ENCODE measurements around the gene RHOBTB3. TPM values are rescaled to one million over a fixed set of nuclear protein-coding genes. Genes with fewer than 3 reads are reported as not detected.

Gene RHOBTB3
- total RNA-seq, 1 experiment from 2014 or later, result 6.8 TPM

GRCh38 chr5:95808686-95809413, 77.7 kb downstream of the RHOBTB3 start:
- H4K20me1 ChIP-seq (ENCODE audit: control insufficient read depth, insufficient read depth, insufficient read length), result no peaks in the 10 kb centered on the region
- H2BK12ac ChIP-seq (ENCODE audit: insufficient read length, low read depth, low read length), result no peak overlapping the region
- no CpG with 5 or more reads among the region's 10 CpGs for WGBS (ENCODE audit: extremely low coverage, insufficient read length, low lambda C conversion rate)
- H3K4me1 ChIP-seq (ENCODE audit: insufficient read depth, low read length), result peaks cover 2% of the 10 kb centered on the region
- H4K5ac ChIP-seq (ENCODE audit: insufficient read length, low read depth, low read length), result no peak overlapping the region
- H3T11ph ChIP-seq (ENCODE audit: low read length), result no peak overlapping the region
- H2BK20ac ChIP-seq (ENCODE audit: low read depth, low read length, poor library complexity, severe bottlenecking), result no peak overlapping the region
- DNase-seq, result no peak
- no peak overlapping the region for H3K4me2 ChIP-seq (ENCODE audit: insufficient read depth, insufficient read length, low read length)
- H3K27ac ChIP-seq (ENCODE audit: insufficient read length, low read depth, low read length), result no peak overlapping the region
- no peaks in the 10 kb centered on the region for H3K27me3 ChIP-seq (ENCODE audit: insufficient read depth, low read length)
- no peak overlapping the region for H3K23ac ChIP-seq (ENCODE audit: insufficient read length, low read depth, low read length)
- no peaks in the 10 kb centered on the region for H3K23me2 ChIP-seq (ENCODE audit: insufficient read length, low read depth, low read length, poor library complexity, severe bottlenecking)
- no peak overlapping the region for H2AFZ ChIP-seq (ENCODE audit: low read length)
- Mint-ChIP-seq H3K9me3 (no peaks in the 10 kb centered on the region), H3K4me1 (peaks cover 42% of the 10 kb centered on the region in 2 experiments), H3K27me3 (ENCODE audit: low read depth) (peaks cover 2% of the 10 kb centered on the region; the same call in 1 of the 2 replicates), H3K36me3 (ENCODE audit: insufficient read depth in 1 of 3, low read depth in 3 of 3) (peaks cover 0 to 4% (median 0%) of the 10 kb centered on the region in 3 experiments; a peak in 1 of 7 replicates), H3K27ac (peak overlapping the region in 2 of 3 experiments; percentile 33 to 40; a peak in 2 of 7 replicates), H3K4me3 (no peak overlapping the region)
- no peak overlapping the region for H3K18ac ChIP-seq (ENCODE audit: insufficient read length, low read depth, low read length)
- no peak for TF ChIP-seq CTCF (conservative IDR thresholded peaks at IDR 0.05)
- no peak overlapping the region for H4K8ac ChIP-seq (replicated peaks; ENCODE audit: insufficient read length, low read depth, low read length)
- H3K9me3 ChIP-seq (ENCODE audit: control insufficient read depth, low read depth, low read length), result no peaks in the 10 kb centered on the region
- H2BK5ac ChIP-seq (ENCODE audit: insufficient read length, low read length), result no peak overlapping the region
- no peak overlapping the region for H2AK5ac ChIP-seq (ENCODE audit: insufficient read length, low read length)
- H3K9ac ChIP-seq (ENCODE audit: extremely low read depth, insufficient read length, low read length), result no peak overlapping the region
- H3K79me2 ChIP-seq (ENCODE audit: insufficient read depth, low read length), result no peaks in the 10 kb centered on the region
- no peak overlapping the region for H3K56ac ChIP-seq (ENCODE audit: insufficient read length, low read depth, low read length)
- H3K4ac ChIP-seq (ENCODE audit: low read depth, low read length), result no peak overlapping the region
- no peaks in the 10 kb centered on the region for H3K79me1 ChIP-seq (ENCODE audit: insufficient read depth, low read depth, low read length, poor library complexity, severe bottlenecking)
- H2BK15ac ChIP-seq (ENCODE audit: low read depth, low read length), result no peak overlapping the region
- H4K91ac ChIP-seq (ENCODE audit: insufficient read length, low read depth, low read length), result no peak overlapping the region
- no peak overlapping the region for H3K14ac ChIP-seq (ENCODE audit: insufficient read depth, low read length)
- H2BK120ac ChIP-seq (ENCODE audit: low read depth, low read length, poor library complexity, severe bottlenecking), result no peak overlapping the region
